ENCODE data around the gene MYPN.
"Not testable (repeated sequence)": the region's sequence is repeated elsewhere in the genome, so short reads cannot be mapped to it uniquely, and the experiment has no call there.

The MYPN gene

GRCh38 chr10:68135362-68135761 is 26.1 kb downstream of the MYPN start:
- DNase-seq (ENCODE audit: low read depth) = peak; percentile 55

GRCh38 chr10:68135922-68136792 is 26.9 kb downstream of the MYPN start:
- DNase-seq (ENCODE audit: low read depth) = peak; percentile 86

GRCh38 chr10:68137171-68137570 is 27.9 kb downstream of the MYPN start:
- DNase-seq (ENCODE audit: low read depth) = peak; percentile 56

- no peak for DNase-seq (ENCODE audit: low read depth)
Measured at GRCh38 chr10:68138526-68138925, 29.2 kb downstream of the MYPN start.

GRCh38 chr10:68139448-68140272 is 30.4 kb downstream of the MYPN start:
- peak; percentile 16 for DNase-seq (ENCODE audit: low read depth)

GRCh38 chr10:68142761-68143160 is 33.5 kb downstream of the MYPN start:
- DNase-seq (ENCODE audit: low read depth) = no peak

- DNase-seq (ENCODE audit: low read depth) = no peak
Measured at GRCh38 chr10:68144709-68145108, 35.4 kb downstream of the MYPN start.

GRCh38 chr10:68145705-68146104 is 36.4 kb downstream of the MYPN start:
- DNase-seq (ENCODE audit: low read depth) = no peak

- DNase-seq (ENCODE audit: low read depth) = no peak
Measured at GRCh38 chr10:68146133-68146532, 36.8 kb downstream of the MYPN start.

- DNase-seq (ENCODE audit: low read depth) = no peak
Measured at GRCh38 chr10:68151453-68151852, 42.2 kb downstream of the MYPN start.

GRCh38 chr10:68153473-68154210 is 44.4 kb downstream of the MYPN start:
- peak; percentile 95 for DNase-seq (ENCODE audit: low read depth)

GRCh38 chr10:68154211-68154497 is 44.9 kb downstream of the MYPN start:
- peak; percentile 70 for DNase-seq (ENCODE audit: low read depth)

- peak; percentile 37 for DNase-seq (ENCODE audit: low read depth)
Measured at GRCh38 chr10:68155615-68156210, 46.4 kb downstream of the MYPN start.

- DNase-seq (ENCODE audit: low read depth) = peak; percentile 73
Measured at GRCh38 chr10:68156373-68157185, 47.3 kb downstream of the MYPN start.

GRCh38 chr10:68157522-68157921 is 48.2 kb downstream of the MYPN start:
- DNase-seq (ENCODE audit: low read depth) = not testable (repeated sequence)

GRCh38 chr10:68158031-68158430 is 48.7 kb downstream of the MYPN start:
- DNase-seq (ENCODE audit: low read depth) = no peak

- peak; percentile 7 for DNase-seq (ENCODE audit: low read depth)
Measured at GRCh38 chr10:68163735-68164134, 54.4 kb downstream of the MYPN start.

GRCh38 chr10:68165643-68166042 is 56.4 kb downstream of the MYPN start:
- no peak for DNase-seq (ENCODE audit: low read depth)

- DNase-seq (ENCODE audit: low read depth) = peak; percentile 40
Measured at GRCh38 chr10:68166871-68167585, 57.7 kb downstream of the MYPN start.

GRCh38 chr10:68167586-68168189 is 58.4 kb downstream of the MYPN start:
- no peak for DNase-seq (ENCODE audit: low read depth)
